ENCODE measurements around the gene RHBDL2.

DNA sequence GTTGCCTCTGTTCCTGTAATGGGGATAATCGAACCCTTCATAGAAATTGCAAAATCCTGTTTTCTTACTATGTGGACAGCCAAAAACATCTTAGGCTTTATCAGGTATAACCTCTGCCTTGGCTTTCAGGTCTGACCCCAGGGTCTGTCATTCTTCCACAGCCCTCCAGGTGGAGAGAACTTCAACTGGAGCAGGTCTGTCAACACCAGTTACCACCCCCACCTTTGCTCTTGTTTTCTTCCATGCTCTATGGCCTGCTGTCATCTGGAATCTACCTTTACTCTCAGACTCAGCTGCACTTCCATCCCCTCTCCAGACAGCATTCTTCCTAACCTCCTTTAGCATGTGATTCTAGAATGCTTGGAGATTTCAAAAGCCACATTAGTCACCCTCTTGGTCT lies 49.9 kb downstream of the RHBDL2 start:
- TF ChIP-seq CTCF (IDR thresholded peaks at IDR 0.05; ENCODE audit: low read depth, low read length) (no peak), EZH2phosphoT487 (IDR thresholded peaks at IDR 0.05; ENCODE audit: low read depth) (no peak)

All from OCI-LY3 (cell line).